DOHH2 (cell line): ENCODE results near the gene UBE2Z.
A peak's percentile ranks its signal among the peaks of the same experiment; 100 is the strongest.

Source experiments
- H3F3A ChIP-seq: fragments of 200-600 bp; sonication (generic), shearing (Covaris generic); 2 replicates; pipeline ENCODE4 v1.6.0; 2016; ENCODE audit warnings: antibody characterized with exemption, mild to moderate bottlenecking; ENCODE audit not compliant: control insufficient read depth, insufficient read depth
- H3K27ac ChIP-seq: fragments of 200-600 bp; sonication (generic); 2 replicates; pipeline ENCODE4 v1.5.1; 2014; ENCODE audit warnings: low read depth, mild to moderate bottlenecking, low read length, moderate library complexity
- H3K27me3 ChIP-seq: fragments of 200-600 bp; sonication (generic); 2 replicates; pipeline ENCODE4 v1.6.1; 2014; ENCODE audit warnings: mild to moderate bottlenecking, low read length, mixed read lengths; ENCODE audit not compliant: control insufficient read depth
- H3K36me3 ChIP-seq: fragments of 200-600 bp; sonication (generic); 2 replicates; pipeline ENCODE4 v1.6.1; 2014; ENCODE audit warnings: mild to moderate bottlenecking, low read length, moderate library complexity, mixed read lengths; ENCODE audit not compliant: control insufficient read depth
- H3K4me1 ChIP-seq: fragments of 200-600 bp; sonication (generic); 2 replicates; pipeline ENCODE4 v1.6.1; 2014; ENCODE audit warnings: mild to moderate bottlenecking, low read length, mixed read lengths; ENCODE audit not compliant: control insufficient read depth
- H3K4me2 ChIP-seq: fragments of 200-600 bp; sonication (generic); 2 replicates; pipeline ENCODE4 v1.6.0; 2014; ENCODE audit warnings: mild to moderate bottlenecking, low read length, moderate library complexity
- H3K4me3 ChIP-seq: fragments of 200-600 bp; sonication (generic); 2 replicates; pipeline ENCODE4 v1.5.1; 2014; ENCODE audit warnings: mild to moderate bottlenecking, low read length, mixed read lengths
- H3K79me2 ChIP-seq: fragments of 200-600 bp; sonication (generic); 2 replicates; pipeline ENCODE4 v1.6.1; 2014; ENCODE audit warnings: mild to moderate bottlenecking, low read length, mixed read lengths; ENCODE audit not compliant: control insufficient read depth
- H3K9me2 ChIP-seq: fragments of 200-600 bp; sonication (generic); replicated peaks from 2 replicates; pipeline ENCODE4 v1.6.1; 2014; ENCODE audit warnings: mild to moderate bottlenecking, low read length, mixed read lengths; ENCODE audit not compliant: control insufficient read depth
- H3K9me3 ChIP-seq: fragments of 200-600 bp; sonication (generic); 2 replicates; pipeline ENCODE4 v1.6.1; 2014; ENCODE audit warnings: antibody characterized with exemption, low read length, mixed read lengths; ENCODE audit not compliant: control insufficient read depth, insufficient read depth
- H4K20me1 ChIP-seq: fragments of 200-600 bp; sonication (generic); 2 replicates; pipeline ENCODE4 v1.6.0; 2014; ENCODE audit warnings: low read depth, mild to moderate bottlenecking, antibody characterized with exemption, low read length, moderate library complexity; ENCODE audit not compliant: control insufficient read depth, insufficient read depth
- EZH2phosphoT487 ChIP-seq: fragments of 200-600 bp; sonication (generic); IDR thresholded peaks from 2 replicates; pipeline ENCODE4 v1.6.1; 2017; ENCODE audit warnings: borderline replicate concordance, mild to moderate bottlenecking, antibody characterized with exemption, low read length, moderate library complexity, mixed read lengths
- TF ChIP-seq, protein P1 (sequence below): fragments of 200-600 bp; sonication (generic); IDR thresholded peaks from one replicate; pipeline ENCODE4 v1.5.1; 2014; ENCODE audit warnings: antibody characterized with exemption, mild to moderate bottlenecking, low read depth, low read length; ENCODE audit not compliant: poor library complexity, severe bottlenecking

Gene UBE2Z

GRCh38 chr17:48890086-48890485 lies 18.1 kb upstream of the UBE2Z start:
- Histone ChIP-seq H3K36me3 (peaks cover 23% of the 10 kb centered on the region), H3K4me1 (peaks cover 16% of the 10 kb centered on the region), H3K9me3 (no peaks in the 10 kb centered on the region), H3K27me3 (no peaks in the 10 kb centered on the region), H4K20me1 (no peaks in the 10 kb centered on the region), H3K27ac (no peak overlapping the region), H3K4me3 (no peak overlapping the region), H3K4me2 (no peak overlapping the region), H3K9me2 (no peaks in the 10 kb centered on the region), H3F3A (peaks cover 7% of the 10 kb centered on the region), H3K79me2 (peaks cover 31% of the 10 kb centered on the region)
- TF ChIP-seq, protein P1, sequence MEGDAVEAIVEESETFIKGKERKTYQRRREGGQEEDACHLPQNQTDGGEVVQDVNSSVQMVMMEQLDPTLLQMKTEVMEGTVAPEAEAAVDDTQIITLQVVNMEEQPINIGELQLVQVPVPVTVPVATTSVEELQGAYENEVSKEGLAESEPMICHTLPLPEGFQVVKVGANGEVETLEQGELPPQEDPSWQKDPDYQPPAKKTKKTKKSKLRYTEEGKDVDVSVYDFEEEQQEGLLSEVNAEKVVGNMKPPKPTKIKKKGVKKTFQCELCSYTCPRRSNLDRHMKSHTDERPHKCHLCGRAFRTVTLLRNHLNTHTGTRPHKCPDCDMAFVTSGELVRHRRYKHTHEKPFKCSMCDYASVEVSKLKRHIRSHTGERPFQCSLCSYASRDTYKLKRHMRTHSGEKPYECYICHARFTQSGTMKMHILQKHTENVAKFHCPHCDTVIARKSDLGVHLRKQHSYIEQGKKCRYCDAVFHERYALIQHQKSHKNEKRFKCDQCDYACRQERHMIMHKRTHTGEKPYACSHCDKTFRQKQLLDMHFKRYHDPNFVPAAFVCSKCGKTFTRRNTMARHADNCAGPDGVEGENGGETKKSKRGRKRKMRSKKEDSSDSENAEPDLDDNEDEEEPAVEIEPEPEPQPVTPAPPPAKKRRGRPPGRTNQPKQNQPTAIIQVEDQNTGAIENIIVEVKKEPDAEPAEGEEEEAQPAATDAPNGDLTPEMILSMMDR = no peak
- no peak for TF ChIP-seq EZH2phosphoT487

GRCh38 chr17:48892940-48893645 lies 15.1 kb upstream of the UBE2Z start:
- Histone ChIP-seq H3K27me3 (no peaks in the 10 kb centered on the region), H3K27ac (peak overlapping the region; percentile 28), H3K9me2 (no peaks in the 10 kb centered on the region), H3K36me3 (peaks cover 50% of the 10 kb centered on the region), H3F3A (peaks cover 7% of the 10 kb centered on the region), H4K20me1 (no peaks in the 10 kb centered on the region), H3K9me3 (no peaks in the 10 kb centered on the region), H3K4me1 (peaks cover 16% of the 10 kb centered on the region), H3K79me2 (peaks cover 33% of the 10 kb centered on the region), H3K4me3 (peak overlapping the region; percentile 94), H3K4me2 (peak overlapping the region; percentile 84)
- TF ChIP-seq EZH2phosphoT487 = no peak
- TF ChIP-seq, protein P1 = no peak

- H4K20me1 ChIP-seq = no peaks in the 10 kb centered on the region
- no peaks in the 10 kb centered on the region for H3K27me3 ChIP-seq
- H3K27ac ChIP-seq = no peak overlapping the region
- H3K79me2 ChIP-seq = peaks cover 33% of the 10 kb centered on the region
- peak overlapping the region; percentile 94 for H3K4me3 ChIP-seq
- peaks cover 55% of the 10 kb centered on the region for H3K36me3 ChIP-seq
- peaks cover 16% of the 10 kb centered on the region for H3K4me1 ChIP-seq
- H3K9me3 ChIP-seq = no peaks in the 10 kb centered on the region
- peak overlapping the region; percentile 84 for H3K4me2 ChIP-seq
- TF ChIP-seq EZH2phosphoT487 = no peak
- TF ChIP-seq, protein P1 = no peak
- no peaks in the 10 kb centered on the region for H3K9me2 ChIP-seq
- H3F3A ChIP-seq = peaks cover 7% of the 10 kb centered on the region
These were observed 14.3 kb upstream of the UBE2Z start for GRCh38 chr17:48893646-48894508.
